Activated CD8-positive, alpha-beta T cell treated with anti-CD3 and anti-CD28 coated beads for 36 hours (primary cell): ENCODE results near the gene HEXD. TPM values are rescaled to one million over a fixed set of nuclear protein-coding genes. Genes with fewer than 3 reads are reported as not detected.

Experiments used
- ATAC-seq: fragments of 200-7000 bp; cut with Tn5 transposase; one replicate; pipeline ENCODE4 v1.10.0; 2021; ENCODE audit warnings: mild to moderate bottlenecking, moderate library complexity
- CTCF ChIA-PET: fragments of 350-600 bp; sonication (Branson Sonifier 250); formaldehyde crosslinking; loops from one replicate; lab custom pipeline; 2021; ENCODE audit warnings: antibody characterized with exemption; lab: Charles Lee
- POLR2A ChIA-PET: fragments of 350-600 bp; sonication (Branson Sonifier 250); formaldehyde crosslinking; loops from one replicate; lab custom pipeline; 2021; ENCODE audit warnings: antibody characterized with exemption; lab: Charles Lee
- DNase-seq: peaks from one replicate; pipeline ENCODE4 v3.0.0-alpha.2; 2020
- H3K27ac Mint-ChIP-seq: one replicate; pipeline ENCODE4 v1.8.0; 2021; ENCODE audit warnings: mild to moderate bottlenecking, mixed read lengths
- H3K27me3 Mint-ChIP-seq: one replicate; pipeline ENCODE4 v1.8.0; 2021; ENCODE audit warnings: mixed read lengths
- H3K36me3 Mint-ChIP-seq: one replicate; pipeline ENCODE4 v1.8.0; 2021; ENCODE audit warnings: low read depth, mixed read lengths
- H3K4me1 Mint-ChIP-seq: one replicate; pipeline ENCODE4 v1.8.0; 2021; ENCODE audit warnings: low read depth, mixed read lengths
- H3K4me3 Mint-ChIP-seq: one replicate; pipeline ENCODE4 v1.8.0; 2021; ENCODE audit warnings: mild to moderate bottlenecking, moderate library complexity, mixed read lengths
- H3K9me3 Mint-ChIP-seq: one replicate; pipeline ENCODE4 v1.8.0; 2021; ENCODE audit warnings: mixed read lengths
- CTCF ChIP-seq: fragments of 200-600 bp; IDR thresholded peaks from one replicate; pipeline ENCODE4 v1.8.0; 2022; ENCODE audit warnings: antibody characterized with exemption, mild to moderate bottlenecking
- intact Hi-C: fragments of 100-400 bp; cut with micrococcal nuclease; formaldehyde crosslinking; loops from one replicate; pipeline ENCODE4 v1.10.0; 2022
- total RNA-seq, 2 experiments: library from RNA; stranded (reverse); gene quantifications; one replicate each; pipeline ENCODE4 v1.2.3, GENCODE V29; 2021

The HEXD gene
- total RNA-seq, 2 experiments from 2014 or later, result 21.8 to 21.9 TPM

DNA sequence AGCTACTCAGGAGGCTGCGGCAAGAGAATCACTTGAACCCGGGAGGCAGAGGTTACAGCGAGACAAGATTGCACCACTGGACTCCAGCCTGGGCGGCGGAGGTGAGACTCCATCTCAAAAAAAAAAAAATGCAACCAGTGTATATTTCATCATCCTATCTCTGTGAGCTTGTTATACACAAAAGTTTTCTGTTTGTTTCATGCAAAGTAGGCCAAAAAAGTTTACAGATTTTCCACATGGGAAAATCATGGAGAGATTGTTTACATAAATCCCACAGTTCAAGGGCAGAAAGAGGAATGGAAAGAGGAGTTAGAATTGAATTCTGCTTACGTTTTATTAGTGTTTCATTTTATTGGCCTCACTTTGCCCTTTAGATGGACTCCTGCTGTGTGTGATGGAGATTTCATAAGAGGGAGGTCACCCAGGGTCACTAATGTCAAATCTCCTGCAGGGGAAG lies 65.1 kb downstream of the HEXD start:
- POLR2A ChIA-PET, result no interaction called here
- TF ChIP-seq CTCF, result no peak
- Mint-ChIP-seq H3K27me3 (no peaks in the 10 kb centered on the region), H3K9me3 (no peaks in the 10 kb centered on the region), H3K4me1 (peaks cover 9% of the 10 kb centered on the region), H3K4me3 (no peak overlapping the region), H3K36me3 (peaks cover 16% of the 10 kb centered on the region), H3K27ac (no peak overlapping the region)
- ATAC-seq, result no peak
- DNase-seq, result no peak
- CTCF ChIA-PET, result interaction anchor here (1.2 kb wide), 1 partner anchor 12 kb away, joined by 3 read pairs; no protein-coding TSS in a partner anchor
- intact Hi-C loops, result no loop called here

DNA sequence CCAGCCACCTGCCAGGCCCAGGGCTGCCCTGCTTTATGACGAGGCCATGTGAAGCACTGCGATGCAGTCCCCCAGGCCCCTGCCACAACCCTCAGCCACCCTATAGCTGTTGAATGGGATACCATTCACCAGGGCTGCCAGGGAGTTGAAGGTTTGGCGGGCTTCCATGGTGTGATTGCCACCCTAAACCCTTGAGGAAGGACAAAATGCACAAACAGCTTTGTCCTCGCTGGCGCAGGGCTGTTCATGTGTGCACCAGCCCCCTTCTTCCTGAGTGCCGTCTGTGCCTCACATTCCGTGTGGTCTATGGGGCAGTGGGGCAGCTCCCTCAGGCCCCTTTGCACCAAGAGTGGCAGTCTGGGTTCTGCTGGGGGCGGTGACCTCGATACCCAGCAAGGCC lies 65.7 kb downstream of the HEXD start:
- Mint-ChIP-seq H3K9me3 (no peaks in the 10 kb centered on the region), H3K27me3 (no peaks in the 10 kb centered on the region), H3K4me3 (no peak overlapping the region), H3K27ac (no peak overlapping the region), H3K36me3 (peaks cover 16% of the 10 kb centered on the region), H3K4me1 (peaks cover 9% of the 10 kb centered on the region)
- ChIA-PET POLR2A (interaction anchor here (1.0 kb wide), 1 partner anchor 22 kb away, joined by 3 read pairs; no protein-coding TSS in a partner anchor), CTCF (interaction anchor here (1.2 kb wide), 1 partner anchor 11 kb away, joined by 3 read pairs; no protein-coding TSS in a partner anchor)
- TF ChIP-seq CTCF, result no peak
- no peak for DNase-seq
- ATAC-seq, result no peak
- intact Hi-C loops, result no loop called here

- CTCF ChIA-PET, result no interaction called here
- intact Hi-C loops, result no loop called here
Measured at GRCh38 chr17:82486231-82487094, 68.3 kb downstream of the HEXD start.

DNA sequence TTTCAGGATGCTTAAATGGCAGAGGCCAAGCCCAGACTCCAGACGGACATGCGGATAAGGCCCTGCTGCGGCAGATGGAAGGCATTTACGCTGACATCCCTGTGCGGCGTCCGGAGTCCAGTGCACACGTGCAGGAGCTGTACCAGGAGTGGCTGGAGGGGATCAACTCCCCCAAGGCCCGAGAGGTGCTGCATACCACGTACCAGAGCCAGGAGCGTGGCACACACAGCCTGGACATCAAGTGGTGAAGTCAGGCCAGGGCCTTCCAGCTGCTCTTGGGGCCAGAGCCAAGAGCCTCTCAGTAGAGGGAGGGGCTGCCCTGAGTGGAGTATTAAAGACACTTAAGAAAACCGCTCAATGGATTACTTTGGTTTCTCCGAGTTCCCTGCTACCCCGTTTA lies 69.8 kb downstream of the HEXD start:
- no peak for TF ChIP-seq CTCF
- Mint-ChIP-seq H3K36me3 (peaks cover 12% of the 10 kb centered on the region), H3K27ac (no peak overlapping the region), H3K27me3 (no peaks in the 10 kb centered on the region), H3K4me3 (no peak overlapping the region), H3K4me1 (peaks cover 7% of the 10 kb centered on the region), H3K9me3 (no peaks in the 10 kb centered on the region)
- POLR2A ChIA-PET, result no interaction called here
- CTCF ChIA-PET, result no interaction called here
- intact Hi-C loops, result no loop called here
- DNase-seq, result no peak
- no peak for ATAC-seq

More at GRCh38 chr17:82486231-82487094, 68.3 kb downstream of the HEXD start:
- H3K27ac Mint-ChIP-seq, result no peak overlapping the region
- no peak overlapping the region for H3K4me3 Mint-ChIP-seq
- DNase-seq (no peak), ATAC-seq (no peak)
- POLR2A ChIA-PET, result no interaction called here
- H3K36me3 Mint-ChIP-seq, result peaks cover 14% of the 10 kb centered on the region
- no peaks in the 10 kb centered on the region for H3K27me3 Mint-ChIP-seq
- H3K9me3 Mint-ChIP-seq, result no peaks in the 10 kb centered on the region
- TF ChIP-seq CTCF, result no peak
- peaks cover 7% of the 10 kb centered on the region for H3K4me1 Mint-ChIP-seq

DNA sequence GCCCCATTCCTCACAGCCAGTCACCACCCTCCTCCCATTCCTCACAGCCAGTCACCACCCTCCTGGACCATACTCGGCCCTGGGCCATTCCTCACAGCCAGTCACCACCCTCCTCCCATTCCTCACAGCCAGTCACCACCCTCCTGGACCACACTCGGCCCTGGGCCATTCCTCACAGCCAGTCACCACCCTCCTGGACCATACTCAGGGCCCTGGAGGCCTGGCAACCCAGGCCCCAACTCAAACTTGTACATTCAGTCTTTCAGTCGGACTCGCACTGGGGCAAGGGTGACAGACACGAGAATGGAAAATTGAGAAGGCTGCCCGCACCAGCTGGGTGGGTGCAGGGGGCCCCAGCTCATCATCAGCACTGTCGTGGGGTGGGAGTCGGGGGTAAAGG lies 71.0 kb downstream of the HEXD start:
- H3K9me3 Mint-ChIP-seq, result no peaks in the 10 kb centered on the region
- DNase-seq (no peak), ATAC-seq (no peak)
- intact Hi-C loops, result no loop called here
- H3K4me1 Mint-ChIP-seq, result peaks cover 8% of the 10 kb centered on the region
- H3K27ac Mint-ChIP-seq, result no peak overlapping the region
- CTCF ChIA-PET, result no interaction called here
- POLR2A ChIA-PET, result interaction anchor here (0.8 kb wide), 1 partner anchor 9 kb away, joined by 3 read pairs; no protein-coding TSS in a partner anchor
- H3K36me3 Mint-ChIP-seq, result peaks cover 5% of the 10 kb centered on the region
- no peak for TF ChIP-seq CTCF
- no peak overlapping the region for H3K4me3 Mint-ChIP-seq
- no peaks in the 10 kb centered on the region for H3K27me3 Mint-ChIP-seq
